Urinary bladder (tissue), 4 donors: ENCODE results near the gene BCAN. TPM values are rescaled to one million over a fixed set of nuclear protein-coding genes. Genes with fewer than 3 reads are reported as not detected.
"Not testable (repeated sequence)": the region's sequence is repeated elsewhere in the genome, so short reads cannot be mapped to it uniquely, and the experiment has no call there.

Experiments used
- DNase-seq: peaks from one replicate; pipeline ENCODE4 v3.0.0-alpha.2; 2015; ENCODE audit errors: extremely low spot score
- H3K27ac ChIP-seq: one replicate; pipeline ENCODE4 v1.5.1; 2013; ENCODE audit warnings: low read depth, mild to moderate bottlenecking, moderate library complexity
- H3K36me3 ChIP-seq: one replicate; pipeline ENCODE4 v1.6.1; 2013; ENCODE audit warnings: mild to moderate bottlenecking, moderate library complexity; ENCODE audit not compliant: insufficient read depth
- H3K4me1 ChIP-seq: one replicate; pipeline ENCODE4 v1.6.1; 2013; ENCODE audit warnings: mild to moderate bottlenecking, moderate library complexity; ENCODE audit not compliant: insufficient read depth
- H3K4me3 ChIP-seq: one replicate; pipeline ENCODE4 v1.5.1; 2013; ENCODE audit warnings: low read depth, low read length
- WGBS: extraction: QIAGEN DNeasy Blood & Tissue Kit; methylation state at CpG from one replicate; pipeline ENCODE4 v1.1.7; 2013; 5-methylcytosine and 5-hydroxymethylcytosine counted together
- polyA plus RNA-seq: library from polyadenylated mRNA; stranded (reverse); fragments of 200-250 nt; gene quantifications from one replicate; pipeline ENCODE4 v1.2.3, GENCODE V29; 2013
- total RNA-seq: library from RNA; depleted of rRNA; stranded (reverse); fragments of >200 nt; gene quantifications from one replicate; pipeline ENCODE4 v1.2.3, GENCODE V29; 2014
- donor health status: healthy with polysubstance abuse.
- donor health status: healthy.

The BCAN gene
- total and polyA plus RNA-seq, 2 donors = 0.19 to 0.48 TPM

DNA sequence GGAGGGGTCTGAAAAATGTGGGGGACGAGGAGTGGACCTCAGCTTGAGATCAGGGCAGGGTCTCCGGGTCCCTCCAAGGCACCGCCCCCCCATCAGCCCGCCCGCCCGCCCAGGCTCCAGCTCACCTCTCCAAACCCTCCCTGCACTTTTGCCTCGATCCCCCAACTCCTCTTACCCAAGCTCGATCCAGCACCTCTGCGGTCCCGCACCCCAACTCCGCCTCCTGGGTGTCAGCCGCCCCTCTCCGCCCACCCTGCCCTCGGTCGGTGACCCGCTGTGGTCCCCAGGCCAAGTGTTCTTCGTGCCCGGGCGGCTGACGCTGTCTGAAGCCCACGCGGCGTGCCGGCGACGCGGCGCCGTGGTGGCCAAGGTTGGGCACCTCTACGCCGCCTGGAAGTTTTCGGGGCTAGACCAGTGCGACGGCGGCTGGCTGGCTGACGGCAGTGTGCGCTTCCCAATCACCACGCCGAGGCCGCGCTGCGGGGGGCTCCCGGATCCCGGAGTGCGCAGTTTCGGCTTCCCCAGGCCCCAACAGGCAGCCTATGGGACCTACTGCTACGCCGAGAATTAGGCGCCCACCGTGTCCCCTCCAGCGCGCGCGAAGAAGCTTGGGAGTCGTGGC lies 17.0 kb upstream of the BCAN start:
- no peak for DNase-seq
- no peak overlapping the region for H3K27ac ChIP-seq
- H3K4me1 ChIP-seq = no peaks in the 10 kb centered on the region
- H3K4me3 ChIP-seq = peak overlapping the region; percentile 42
- H3K36me3 ChIP-seq = no peaks in the 10 kb centered on the region
- WGBS = 2% methylated on average over 55 of the region's 55 CpGs

- no peaks in the 10 kb centered on the region for H3K36me3 ChIP-seq
- H3K4me3 ChIP-seq = peak overlapping the region; percentile 42
- H3K4me1 ChIP-seq = no peaks in the 10 kb centered on the region
- no peak for DNase-seq
- no peak overlapping the region for H3K27ac ChIP-seq
- WGBS = 1% methylated on average over 45 of the region's 45 CpGs
Observed at GRCh38 chr1:156625436-156626078, 16.4 kb upstream of the BCAN start.

- Histone ChIP-seq H3K27ac (no peak overlapping the region), H3K36me3 (no peaks in the 10 kb centered on the region), H3K4me3 (no peak overlapping the region), H3K4me1 (no peaks in the 10 kb centered on the region)
- no peak for DNase-seq
- WGBS = 44% methylated on average over 4 of the region's 4 CpGs
Observed at GRCh38 chr1:156626079-156626438, 15.9 kb upstream of the BCAN start.

- Histone ChIP-seq H3K4me3 (no peak overlapping the region), H3K36me3 (no peaks in the 10 kb centered on the region), H3K27ac (no peak overlapping the region), H3K4me1 (no peaks in the 10 kb centered on the region)
- DNase-seq = no peak
- WGBS = 65% methylated on average over 2 of the region's 2 CpGs
Observed at GRCh38 chr1:156627313-156627880, 14.5 kb upstream of the BCAN start.

- no peaks in the 10 kb centered on the region for H3K36me3 ChIP-seq
- H3K4me3 ChIP-seq = no peak overlapping the region
- H3K4me1 ChIP-seq = no peaks in the 10 kb centered on the region
- DNase-seq = no peak
- WGBS = 85% methylated on average over 8 of the region's 8 CpGs
- H3K27ac ChIP-seq = no peak overlapping the region
Observed at GRCh38 chr1:156629823-156630449, 12.0 kb upstream of the BCAN start.

- DNase-seq, H3K36me3 ChIP-seq, H3K4me1 ChIP-seq, H3K27ac ChIP-seq, H3K4me3 ChIP-seq: not testable (repeated sequence)
- WGBS = 48% methylated on average over 9 of the region's 9 CpGs
Observed at GRCh38 chr1:156631152-156631551, 10.8 kb upstream of the BCAN start.

DNA sequence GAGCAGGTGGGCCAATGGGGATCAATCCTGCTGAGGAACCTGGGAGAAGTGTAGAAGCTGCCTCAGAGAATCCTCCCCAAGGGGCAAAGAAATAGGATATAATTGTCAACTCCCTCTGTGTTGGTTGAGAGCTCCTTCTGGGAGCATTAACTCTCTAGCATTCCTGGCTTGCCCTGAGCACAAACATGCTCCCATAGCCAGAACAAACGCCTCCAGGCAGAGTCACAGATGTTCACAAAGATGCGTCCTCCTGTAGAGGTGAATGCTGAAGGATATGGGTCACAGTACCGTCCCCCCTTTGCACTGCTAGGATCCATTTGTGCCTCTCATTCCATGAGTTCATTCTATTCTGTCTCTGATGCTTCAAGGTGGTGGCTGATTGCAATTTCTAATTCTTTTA lies 9.6 kb upstream of the BCAN start:
- no peak for DNase-seq
- WGBS = 61% methylated on average over 3 of the region's 3 CpGs

GRCh38 chr1:156638189-156638985 lies 3.5 kb upstream of the BCAN start:
- no peak overlapping the region for H3K4me3 ChIP-seq
- DNase-seq = no peak
- H3K4me1 ChIP-seq = no peaks in the 10 kb centered on the region
- H3K36me3 ChIP-seq = no peaks in the 10 kb centered on the region
- H3K27ac ChIP-seq = no peak overlapping the region
- 53% methylated on average over 8 of the region's 8 CpGs for WGBS

More for the DNA sequence above, 9.6 kb upstream of the BCAN start:
- no peaks in the 10 kb centered on the region for H3K36me3 ChIP-seq
- no peak overlapping the region for H3K27ac ChIP-seq
- H3K4me1 ChIP-seq = no peaks in the 10 kb centered on the region
- H3K4me3 ChIP-seq = no peak overlapping the region

GRCh38 chr1:156639601-156640101 lies 2.3 kb upstream of the BCAN start:
- Histone ChIP-seq H3K36me3 (no peaks in the 10 kb centered on the region), H3K4me1 (no peaks in the 10 kb centered on the region), H3K4me3 (no peak overlapping the region), H3K27ac (no peak overlapping the region)
- no peak for DNase-seq
- WGBS = 57% methylated on average over 6 of the region's 6 CpGs

- Histone ChIP-seq H3K4me1 (no peaks in the 10 kb centered on the region), H3K4me3 (no peak overlapping the region), H3K27ac (no peak overlapping the region), H3K36me3 (no peaks in the 10 kb centered on the region)
- DNase-seq = no peak
- 42% methylated on average over 6 of the region's 6 CpGs for WGBS
Observed at GRCh38 chr1:156640842-156641706, 843 bp upstream of the BCAN start.

GRCh38 chr1:156642265-156643048 lies 540 bp downstream of the BCAN start:
- no peak overlapping the region for H3K27ac ChIP-seq
- no peak for DNase-seq
- no peaks in the 10 kb centered on the region for H3K36me3 ChIP-seq
- WGBS = 16% methylated on average over 40 of the region's 40 CpGs
- H3K4me3 ChIP-seq = peak overlapping the region; percentile 44
- H3K4me1 ChIP-seq = no peaks in the 10 kb centered on the region
